Transverse colon (tissue), 4 donors: ENCODE measurements around the gene STK33. TPM values are rescaled to one million over a fixed set of nuclear protein-coding genes. Genes with fewer than 3 reads are reported as not detected.

Experiments used
- DNase-seq: peaks from one replicate; pipeline ENCODE4 v3.0.0-alpha.2; 2019
- H3K27ac ChIP-seq, 4 donors: fragments of 200-600 bp; sonication (generic); 2 replicates each; pipeline ENCODE4 v1.5.1; 2016 to 2018; ENCODE audit warnings: inconsistent platforms in 4 of 4
- H3K27me3 ChIP-seq: fragments of 200-600 bp; sonication (generic); 2 replicates; pipeline ENCODE4 v1.5.1; 2017; ENCODE audit warnings: inconsistent platforms
- H3K36me3 ChIP-seq, 4 donors: fragments of 200-600 bp; sonication (generic); 2 replicates each; pipeline ENCODE4 v1.5.1; 2017 to 2019; ENCODE audit warnings: inconsistent platforms in 4 of 4
- H3K4me1 ChIP-seq, 4 donors: fragments of 200-600 bp; sonication (generic); 2 replicates each; pipeline ENCODE4 v1.5.1; 2017 to 2020; ENCODE audit warnings: inconsistent platforms in 4 of 4
- H3K4me3 ChIP-seq, 4 donors: fragments of 200-600 bp; sonication (generic); 1 replicate in 1 of 4; 2 replicates in 3 of 4; pipeline versions ENCODE4 v1.5.1 to v1.6.1; 2017 to 2019; ENCODE audit warnings: inconsistent platforms in 4 of 4
- H3K9me3 ChIP-seq, 2 donors: fragments of 200-600 bp; sonication (generic); 2 replicates each; pipeline ENCODE4 v1.5.1; 2017 to 2019; ENCODE audit warnings: inconsistent platforms in 2 of 2
- CTCF ChIP-seq, 5 experiments: fragments of 200-600 bp in 3 of 5; fragments of 450-650 bp in 2 of 5; sonication (generic) in 3 of 5; IDR thresholded peaks; 1 replicate in 2 of 5; 2 replicates in 3 of 5; pipeline ENCODE4 v1.5.1; 2016 to 2017; ENCODE audit warnings: antibody characterized with exemption in 5 of 5, inconsistent platforms in 3 of 5, mild to moderate bottlenecking in 2 of 5, moderate library complexity in 1 of 5
- EP300 ChIP-seq: sonication (generic); formaldehyde crosslinking; IDR thresholded peaks from one replicate; pipeline ENCODE4 v1.6.1; 2017; ENCODE audit warnings: antibody characterized with exemption, low read depth
- POLR2A ChIP-seq: fragments of 450-650 bp; IDR thresholded peaks from one replicate; pipeline ENCODE4 v1.6.1; 2016; ENCODE audit warnings: antibody characterized with exemption, mild to moderate bottlenecking, moderate library complexity
- POLR2AphosphoS5 ChIP-seq, 3 donors: sonication (generic); formaldehyde crosslinking; IDR thresholded peaks; one replicate each; pipeline ENCODE4 v1.6.1; 2016; ENCODE audit warnings: antibody characterized with exemption in 3 of 3
- WGBS, 2 donors: methylation state at CpG; one replicate each; pipeline ENCODE4 v1.1.5; 2018; ENCODE audit warnings: low coverage in 1 of 2; 5-methylcytosine and 5-hydroxymethylcytosine counted together
- in situ Hi-C, 4 donors: fragments of 200-750 bp; cut with MboI; loops; one replicate each; pipeline versions ENCODE4 v1.15.0 to v1.15.1; 2017; ENCODE audit warnings: low sequenced_read_pairs in 3 of 4, low pct_ligation_motif_present in 1 of 4, low pct_unique_long_range_greater_than_20kb in 1 of 4
- intact Hi-C: fragments of 100-400 bp; cut with DNase I; formaldehyde crosslinking; loops from one replicate; pipeline ENCODE4 v1.15.1; 2023; ENCODE audit warnings: low total_unique reads
- total RNA-seq, 4 donors: library from RNA; depleted of rRNA; stranded (reverse); fragments of >200 nt; gene quantifications; one replicate each; pipeline ENCODE4 v1.1.0, GENCODE V29; 2016

The STK33 gene
- total RNA-seq, 4 donors from 2014 or later: 2.0 to 14.2 (median 3.8) TPM

- Histone ChIP-seq H3K9me3 (no peaks in the 10 kb centered on the region), H3K4me3 (no peak overlapping the region), H3K27me3 (no peaks in the 10 kb centered on the region), H3K27ac (no peak overlapping the region), H3K4me1 (no peaks in the 10 kb centered on the region), H3K36me3 (no peaks in the 10 kb centered on the region)
- TF ChIP-seq POLR2AphosphoS5 (IDR thresholded peaks at IDR 0.05) (no peak), CTCF (IDR thresholded peaks at IDR 0.05) (no peak), POLR2A (no peak), EP300 (no peak)
- 92 to 93% methylated on average over 4 of the region's 4 CpGs for WGBS, 2 donors
- intact Hi-C loops: no loop called here
- in situ Hi-C loops: no loop called here
- DNase-seq: no peak
Observed at GRCh38 chr11:8533332-8533731, 60.7 kb downstream of the STK33 start.

GRCh38 chr11:8532475-8532874, 61.6 kb downstream of the STK33 start:
- no peaks in the 10 kb centered on the region for H3K4me1 ChIP-seq
- no peak for DNase-seq
- no peak overlapping the region for H3K27ac ChIP-seq
- in situ Hi-C loops: no loop called here
- 80 to 100% methylated on average over 1 to 2 of the region's 2 CpGs for WGBS, 2 donors
- TF ChIP-seq EP300: no peak
- TF ChIP-seq POLR2AphosphoS5 (IDR thresholded peaks at IDR 0.05): no peak
- no peak for TF ChIP-seq POLR2A
- no peaks in the 10 kb centered on the region for H3K27me3 ChIP-seq
- H3K36me3 ChIP-seq: no peaks in the 10 kb centered on the region
- no peak overlapping the region for H3K4me3 ChIP-seq
- H3K9me3 ChIP-seq: no peaks in the 10 kb centered on the region
- intact Hi-C loops: no loop called here

GRCh38 chr11:8531982-8532381, 62.0 kb downstream of the STK33 start:
- no peak overlapping the region for H3K4me3 ChIP-seq
- WGBS, 2 donors: 91 to 100% methylated on average over 2 of the region's 2 CpGs
- no peaks in the 10 kb centered on the region for H3K4me1 ChIP-seq
- TF ChIP-seq CTCF (IDR thresholded peaks at IDR 0.05): no peak
- no peak for TF ChIP-seq POLR2A
- TF ChIP-seq POLR2AphosphoS5 (IDR thresholded peaks at IDR 0.05): no peak
- TF ChIP-seq EP300: no peak
- in situ Hi-C loops: no loop called here
- H3K36me3 ChIP-seq: no peaks in the 10 kb centered on the region
- DNase-seq: no peak
- H3K9me3 ChIP-seq: no peaks in the 10 kb centered on the region
- intact Hi-C loops: no loop called here
- no peaks in the 10 kb centered on the region for H3K27me3 ChIP-seq
- H3K27ac ChIP-seq: no peak overlapping the region

GRCh38 chr11:8531312-8531711, 62.7 kb downstream of the STK33 start:
- Histone ChIP-seq H3K36me3 (no peaks in the 10 kb centered on the region), H3K4me3 (no peak overlapping the region), H3K4me1 (no peaks in the 10 kb centered on the region), H3K9me3 (no peaks in the 10 kb centered on the region), H3K27me3 (no peaks in the 10 kb centered on the region), H3K27ac (no peak overlapping the region)
- in situ Hi-C loops (no loop called here), intact Hi-C loops (no loop called here)
- WGBS, 2 donors: 62 to 79% methylated on average over 2 to 4 of the region's 4 CpGs
- DNase-seq: no peak
- TF ChIP-seq CTCF (IDR thresholded peaks at IDR 0.05) (no peak), POLR2AphosphoS5 (IDR thresholded peaks at IDR 0.05) (no peak), EP300 (no peak), POLR2A (no peak)

- Histone ChIP-seq H3K9me3 (no peaks in the 10 kb centered on the region), H3K36me3 (no peaks in the 10 kb centered on the region), H3K4me3 (no peak overlapping the region), H3K27me3 (no peaks in the 10 kb centered on the region), H3K27ac (no peak overlapping the region), H3K4me1 (no peaks in the 10 kb centered on the region)
- intact Hi-C loops (no loop called here), in situ Hi-C loops (no loop called here)
- no peak for TF ChIP-seq POLR2A
- TF ChIP-seq EP300: no peak
- no peak for TF ChIP-seq CTCF (IDR thresholded peaks at IDR 0.05)
- no peak for TF ChIP-seq POLR2AphosphoS5 (IDR thresholded peaks at IDR 0.05)
- WGBS, 2 donors: 62 to 88% methylated on average over 2 to 3 of the region's 3 CpGs
- DNase-seq: no peak
Observed at GRCh38 chr11:8527939-8528338, 66.1 kb downstream of the STK33 start.
